H9 (cell line): ENCODE results near the gene GTF2A2. TPM values are rescaled to one million over a fixed set of nuclear protein-coding genes. Genes with fewer than 3 reads are reported as not detected.

ENCODE experiments used
- DNase-seq: peaks from one replicate; pipeline ENCODE4 v3.0.0-alpha.2; 2017
- H2AFZ ChIP-seq: one replicate; pipeline ENCODE4 v1.6.1; 2013; ENCODE audit warnings: mild to moderate bottlenecking, low read length, control low read depth, moderate library complexity
- H2AK5ac ChIP-seq: 2 replicates; pipeline ENCODE4 v1.6.1; 2013; ENCODE audit warnings: low read length, control low read depth, mixed read lengths; ENCODE audit not compliant: insufficient read length
- H2BK120ac ChIP-seq: one replicate; pipeline ENCODE4 v1.6.1; 2013; ENCODE audit warnings: low read depth, mild to moderate bottlenecking, low read length, control low read depth, inconsistent platforms; ENCODE audit not compliant: poor library complexity, severe bottlenecking
- H2BK12ac ChIP-seq: 2 replicates; pipeline ENCODE4 v1.6.1; 2013; ENCODE audit warnings: low read length, control low read depth, mixed read lengths, low read depth; ENCODE audit not compliant: insufficient read length
- H2BK15ac ChIP-seq: 2 replicates; pipeline ENCODE4 v1.6.1; 2013; ENCODE audit warnings: low read depth, low read length, control low read depth
- H2BK20ac ChIP-seq: one replicate; pipeline ENCODE4 v1.6.1; 2013; ENCODE audit warnings: low read depth, mild to moderate bottlenecking, low read length, control low read depth, inconsistent platforms; ENCODE audit not compliant: poor library complexity, severe bottlenecking
- H2BK5ac ChIP-seq: 2 replicates; pipeline ENCODE4 v1.6.1; 2013; ENCODE audit warnings: low read length, control low read depth, mixed read lengths; ENCODE audit not compliant: insufficient read length
- H3K14ac ChIP-seq: 2 replicates; pipeline ENCODE4 v1.6.1; 2013; ENCODE audit warnings: low read length, control low read depth; ENCODE audit not compliant: insufficient read depth
- H3K18ac ChIP-seq: 2 replicates; pipeline ENCODE4 v1.6.1; 2013; ENCODE audit warnings: low read depth, mild to moderate bottlenecking, mixed read lengths, low read length, control low read depth; ENCODE audit not compliant: insufficient read length
- H3K23ac ChIP-seq: 2 replicates; pipeline ENCODE4 v1.6.1; 2013; ENCODE audit warnings: low read length, control low read depth, mixed read lengths, low read depth; ENCODE audit not compliant: insufficient read length
- H3K23me2 ChIP-seq: 2 replicates; pipeline ENCODE4 v1.6.1; 2013; ENCODE audit warnings: low read depth, mild to moderate bottlenecking, mixed read lengths, low read length, control low read depth; ENCODE audit not compliant: insufficient read length, poor library complexity, severe bottlenecking
- H3K27ac ChIP-seq: 2 replicates; pipeline ENCODE4 v1.5.1; 2013; ENCODE audit warnings: low read length, control low read depth, mixed read lengths, low read depth; ENCODE audit not compliant: insufficient read length
- H3K27me3 ChIP-seq: 2 replicates; pipeline ENCODE4 v1.6.1; 2013; ENCODE audit warnings: low read length, control low read depth, inconsistent platforms; ENCODE audit not compliant: insufficient read depth
- H3K4ac ChIP-seq: 2 replicates; pipeline ENCODE4 v1.6.1; 2013; ENCODE audit warnings: low read depth, mild to moderate bottlenecking, control low read depth, inconsistent platforms, low read length, moderate library complexity
- H3K4me1 ChIP-seq: 2 replicates; pipeline ENCODE4 v1.6.1; 2013; ENCODE audit warnings: low read length, control low read depth, inconsistent platforms; ENCODE audit not compliant: insufficient read depth
- H3K4me2 ChIP-seq: 2 replicates; pipeline ENCODE4 v1.6.1; 2013; ENCODE audit warnings: low read length, control low read depth, mixed read lengths; ENCODE audit not compliant: insufficient read length, insufficient read depth
- H3K56ac ChIP-seq: 2 replicates; pipeline ENCODE4 v1.6.1; 2013; ENCODE audit warnings: low read depth, mild to moderate bottlenecking, mixed read lengths, low read length, control low read depth; ENCODE audit not compliant: insufficient read length
- H3K79me1 ChIP-seq: 2 replicates; pipeline ENCODE4 v1.6.1; 2013; ENCODE audit warnings: low read depth, mild to moderate bottlenecking, moderate library complexity, low read length, control low read depth, inconsistent platforms; ENCODE audit not compliant: insufficient read depth, poor library complexity, severe bottlenecking
- H3K79me2 ChIP-seq: 2 replicates; pipeline ENCODE4 v1.6.1; 2013; ENCODE audit warnings: low read length, control low read depth, inconsistent platforms; ENCODE audit not compliant: insufficient read depth
- H3K9ac ChIP-seq: 2 replicates; pipeline ENCODE4 v1.6.1; 2013; ENCODE audit warnings: low read length, control low read depth, mixed read lengths; ENCODE audit not compliant: insufficient read length; ENCODE audit errors: extremely low read depth
- H3K9me3 ChIP-seq: one replicate; pipeline ENCODE4 v1.6.1; 2013; ENCODE audit warnings: low read depth, low read length, inconsistent platforms; ENCODE audit not compliant: control insufficient read depth
- H3T11ph ChIP-seq: one replicate; pipeline ENCODE4 v1.6.1; 2013; ENCODE audit warnings: mild to moderate bottlenecking, low read length, control low read depth, inconsistent platforms
- H4K20me1 ChIP-seq: one replicate; pipeline ENCODE4 v1.6.1; 2013; ENCODE audit not compliant: control insufficient read depth, insufficient read length, insufficient read depth
- H4K5ac ChIP-seq: 2 replicates; pipeline ENCODE4 v1.6.1; 2013; ENCODE audit warnings: low read depth, mild to moderate bottlenecking, mixed read lengths, low read length, control low read depth; ENCODE audit not compliant: insufficient read length
- H4K8ac ChIP-seq: replicated peaks from 2 replicates; pipeline ENCODE4 v1.6.1; 2013; ENCODE audit warnings: low read length, control low read depth, mixed read lengths, low read depth; ENCODE audit not compliant: insufficient read length
- H4K91ac ChIP-seq: 2 replicates; pipeline ENCODE4 v1.6.1; 2013; ENCODE audit warnings: low read depth, mild to moderate bottlenecking, moderate library complexity, mixed read lengths, low read length, control low read depth; ENCODE audit not compliant: insufficient read length
- H3K27ac Mint-ChIP-seq, 3 experiments: 2 replicates in 2 of 3; 3 replicates in 1 of 3; pipeline ENCODE4 v1.8.0; 2020 to 2021; ENCODE audit warnings: mixed read lengths in 3 of 3, mild to moderate bottlenecking in 1 of 3, moderate library complexity in 1 of 3
- H3K27me3 Mint-ChIP-seq: 2 replicates; pipeline ENCODE4 v1.8.0; 2021; ENCODE audit warnings: low read depth, mild to moderate bottlenecking, moderate library complexity, mixed read lengths
- H3K36me3 Mint-ChIP-seq, 3 experiments: 2 replicates in 2 of 3; 3 replicates in 1 of 3; pipeline ENCODE4 v1.8.0; 2020 to 2021; ENCODE audit warnings: low read depth in 3 of 3, mixed read lengths in 3 of 3; ENCODE audit not compliant: insufficient read depth in 1 of 3
- H3K4me1 Mint-ChIP-seq, 2 experiments: 2 replicates each; pipeline ENCODE4 v1.8.0; 2020; ENCODE audit warnings: mixed read lengths in 2 of 2
- H3K4me3 Mint-ChIP-seq, 2 experiments: 2 replicates in 1 of 2; 3 replicates in 1 of 2; pipeline ENCODE4 v1.8.0; 2020 to 2021; ENCODE audit warnings: mild to moderate bottlenecking in 2 of 2, mixed read lengths in 2 of 2, moderate library complexity in 1 of 2
- H3K9me3 Mint-ChIP-seq, 2 experiments: 2 replicates in 1 of 2; 3 replicates in 1 of 2; pipeline ENCODE4 v1.8.0; 2020; ENCODE audit warnings: mild to moderate bottlenecking in 2 of 2, mixed read lengths in 2 of 2, moderate library complexity in 1 of 2
- WGBS: extraction: QIAGEN DNeasy Blood & Tissue Kit; methylation state at CpG from one replicate; pipeline ENCODE4 v1.1.7; 2013; ENCODE audit warnings: missing lambda C conversion rate, low lambda C conversion rate, mixed read lengths; ENCODE audit not compliant: insufficient read length; ENCODE audit errors: extremely low coverage; 5-methylcytosine and 5-hydroxymethylcytosine counted together
- total RNA-seq: library from RNA; stranded (reverse); gene quantifications from 2 replicates; pipeline ENCODE4 v1.2.1, GENCODE V29; 2021
- TF ChIP-seq, protein P1 (sequence below): fragments of 200-600 bp; sonication (generic); conservative IDR thresholded peaks from 3 replicates; pipeline ENCODE4 v1.8.0; 2021; ENCODE audit warnings: antibody characterized with exemption, mild to moderate bottlenecking

The GTF2A2 gene
- total RNA-seq, 1 experiment from 2014 or later, result 144 TPM

DNA sequence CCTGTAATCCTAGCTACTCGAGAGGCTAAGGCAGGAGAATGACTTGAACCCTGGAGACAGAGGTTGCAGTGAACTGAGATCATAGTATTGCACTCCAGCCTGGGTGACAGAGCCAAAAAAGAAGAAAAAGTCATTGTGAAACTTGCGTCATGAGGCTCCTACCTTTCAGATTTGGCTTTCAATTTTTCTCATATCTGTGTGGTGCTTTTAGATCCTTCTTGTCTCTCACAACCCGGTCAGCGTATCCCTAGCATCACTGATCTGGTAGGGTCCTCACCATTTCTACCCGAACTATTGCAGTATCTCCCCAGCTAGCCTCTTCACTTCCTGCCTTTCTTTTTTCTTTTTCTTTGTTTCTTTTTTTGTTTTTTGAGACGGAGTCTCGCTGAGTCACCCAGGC lies 67.3 kb downstream of the GTF2A2 start:
- H3K27ac Mint-ChIP-seq, result no peak overlapping the region; a peak in 1 of 7 replicates
- no peaks in the 10 kb centered on the region for H3K36me3 Mint-ChIP-seq
- H3K79me2 ChIP-seq, result no peaks in the 10 kb centered on the region
- H3K23ac ChIP-seq, result no peak overlapping the region
- H3K27me3 Mint-ChIP-seq, result no peaks in the 10 kb centered on the region
- H2BK12ac ChIP-seq, result no peak overlapping the region
- no peak overlapping the region for H3K14ac ChIP-seq
- TF ChIP-seq, protein P1, sequence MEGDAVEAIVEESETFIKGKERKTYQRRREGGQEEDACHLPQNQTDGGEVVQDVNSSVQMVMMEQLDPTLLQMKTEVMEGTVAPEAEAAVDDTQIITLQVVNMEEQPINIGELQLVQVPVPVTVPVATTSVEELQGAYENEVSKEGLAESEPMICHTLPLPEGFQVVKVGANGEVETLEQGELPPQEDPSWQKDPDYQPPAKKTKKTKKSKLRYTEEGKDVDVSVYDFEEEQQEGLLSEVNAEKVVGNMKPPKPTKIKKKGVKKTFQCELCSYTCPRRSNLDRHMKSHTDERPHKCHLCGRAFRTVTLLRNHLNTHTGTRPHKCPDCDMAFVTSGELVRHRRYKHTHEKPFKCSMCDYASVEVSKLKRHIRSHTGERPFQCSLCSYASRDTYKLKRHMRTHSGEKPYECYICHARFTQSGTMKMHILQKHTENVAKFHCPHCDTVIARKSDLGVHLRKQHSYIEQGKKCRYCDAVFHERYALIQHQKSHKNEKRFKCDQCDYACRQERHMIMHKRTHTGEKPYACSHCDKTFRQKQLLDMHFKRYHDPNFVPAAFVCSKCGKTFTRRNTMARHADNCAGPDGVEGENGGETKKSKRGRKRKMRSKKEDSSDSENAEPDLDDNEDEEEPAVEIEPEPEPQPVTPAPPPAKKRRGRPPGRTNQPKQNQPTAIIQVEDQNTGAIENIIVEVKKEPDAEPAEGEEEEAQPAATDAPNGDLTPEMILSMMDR, result no peak
- H2BK15ac ChIP-seq, result no peak overlapping the region
- no peaks in the 10 kb centered on the region for H3K27me3 ChIP-seq
- no peaks in the 10 kb centered on the region for H4K20me1 ChIP-seq
- DNase-seq, result no peak
- H4K91ac ChIP-seq, result no peak overlapping the region
- H3K4ac ChIP-seq, result no peak overlapping the region
- no peak overlapping the region for H3K4me2 ChIP-seq
- no peak overlapping the region for H2BK120ac ChIP-seq
- H4K8ac ChIP-seq, result no peak overlapping the region
- no peaks in the 10 kb centered on the region for H3K9me3 Mint-ChIP-seq
- H2AFZ ChIP-seq, result no peak overlapping the region
- no peak overlapping the region for H4K5ac ChIP-seq
- H3K9ac ChIP-seq, result no peak overlapping the region
- H3K9me3 ChIP-seq, result no peaks in the 10 kb centered on the region
- no peak overlapping the region for H3K4me3 Mint-ChIP-seq
- H3K18ac ChIP-seq, result no peak overlapping the region
- no peak overlapping the region for H3K56ac ChIP-seq
- H3K79me1 ChIP-seq, result no peaks in the 10 kb centered on the region
- H2BK20ac ChIP-seq, result no peak overlapping the region
- no peak overlapping the region for H3T11ph ChIP-seq
- no peaks in the 10 kb centered on the region for H3K4me1 Mint-ChIP-seq
- no peak overlapping the region for H3K27ac ChIP-seq
- WGBS, result no CpG with 5 or more reads among the region's 7 CpGs
- no peaks in the 10 kb centered on the region for H3K4me1 ChIP-seq
- H3K23me2 ChIP-seq, result no peaks in the 10 kb centered on the region
- no peak overlapping the region for H2BK5ac ChIP-seq
- H2AK5ac ChIP-seq, result no peak overlapping the region

Other genes starting within 250 kb of the GTF2A2 start
- 1.0 and 1.7 TPM in 2 replicates for gene FAM81A, start 219.3 kb downstream of the GTF2A2 start, total RNA-seq
- not detected in 2 replicates for gene GCNT3, start 45.7 kb downstream of the GTF2A2 start, total RNA-seq
- gene BNIP2, start 31.8 kb upstream of the GTF2A2 start, total RNA-seq, result 43.0 and 43.5 TPM in 2 replicates